Measurements from ENCODE around the gene MXRA8. TPM values are rescaled to one million over a fixed set of nuclear protein-coding genes. Genes with fewer than 3 reads are reported as not detected.

MXRA8 gene
- total RNA-seq, 4 donors from 2014 or later = 78.2 to 147 (median 83.3) TPM

- ATAC-seq (ENCODE audit: low FRiP score) = no peak
- no peak for DNase-seq (ENCODE audit: low spot score)
- no peak for TF ChIP-seq CTCF (IDR thresholded peaks at IDR 0.05)
Measured at GRCh38 chr1:1312450-1313314, 45.7 kb downstream of the MXRA8 start.

- no peak for TF ChIP-seq CTCF (IDR thresholded peaks at IDR 0.05)
- ATAC-seq (ENCODE audit: low FRiP score) (no peak), DNase-seq (ENCODE audit: low spot score) (no peak)
Measured at GRCh38 chr1:1311107-1312104, 46.9 kb downstream of the MXRA8 start.

GRCh38 chr1:1310476-1311053 lies 47.8 kb downstream of the MXRA8 start:
- DNase-seq (ENCODE audit: low spot score) (no peak), ATAC-seq (ENCODE audit: low FRiP score) (no peak)
- no peak for TF ChIP-seq CTCF (IDR thresholded peaks at IDR 0.05)

GRCh38 chr1:1310109-1310385 lies 48.3 kb downstream of the MXRA8 start:
- ATAC-seq (ENCODE audit: low FRiP score) = no peak
- no peak for TF ChIP-seq CTCF (IDR thresholded peaks at IDR 0.05)

GRCh38 chr1:1309251-1310108 lies 48.9 kb downstream of the MXRA8 start:
- no peak for DNase-seq (ENCODE audit: low spot score)
- no peak for ATAC-seq (ENCODE audit: low FRiP score)
- TF ChIP-seq CTCF (IDR thresholded peaks at IDR 0.05) = no peak

More at GRCh38 chr1:1310109-1310385, 48.3 kb downstream of the MXRA8 start:
- DNase-seq (ENCODE audit: low spot score) = no peak

GRCh38 chr1:1308756-1309250 lies 49.6 kb downstream of the MXRA8 start:
- no peak for DNase-seq (ENCODE audit: low spot score)
- TF ChIP-seq CTCF (IDR thresholded peaks at IDR 0.05) = no peak
- no peak for ATAC-seq (ENCODE audit: low FRiP score)
